Measurements from ENCODE around the gene SCGB3A1. TPM values are rescaled to one million over a fixed set of nuclear protein-coding genes. Genes with fewer than 3 reads are reported as not detected.

SCGB3A1 gene
- total RNA-seq, 1 experiment from 2014 or later: not detected

DNA sequence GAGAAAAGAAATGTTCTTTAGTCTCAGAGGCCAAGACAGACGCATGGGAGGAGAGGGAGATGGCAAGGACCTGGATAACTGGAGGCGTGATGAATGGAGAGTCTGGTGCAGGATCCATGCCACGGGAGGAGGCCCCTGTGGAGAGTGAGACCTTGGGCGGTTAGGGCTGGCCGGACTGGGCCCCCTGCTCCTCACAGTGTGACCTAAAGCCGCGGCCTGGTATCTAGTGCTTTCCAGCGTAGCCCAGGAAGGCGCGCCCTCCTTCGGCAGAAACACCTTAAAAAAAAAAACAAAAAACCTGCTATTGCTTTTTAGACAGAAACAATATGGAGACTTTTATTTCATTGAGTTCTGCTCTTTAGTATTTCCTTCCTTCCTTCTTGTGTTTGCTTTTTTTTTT, 33.1 kb downstream of the SCGB3A1 start:
- WGBS (ENCODE audit: extremely low coverage, insufficient read length, low lambda C conversion rate): no CpG with 5 or more reads among the region's 11 CpGs
- Histone ChIP-seq H4K5ac (ENCODE audit: insufficient read length, low read depth, low read length) (no peak overlapping the region), H2BK15ac (ENCODE audit: low read depth, low read length) (no peak overlapping the region), H3K4me2 (ENCODE audit: insufficient read depth, insufficient read length, low read length) (no peak overlapping the region), H4K8ac (replicated peaks; ENCODE audit: insufficient read length, low read depth, low read length) (no peak overlapping the region), H3K23ac (ENCODE audit: insufficient read length, low read depth, low read length) (no peak overlapping the region), H2BK120ac (ENCODE audit: low read depth, low read length, poor library complexity, severe bottlenecking) (no peak overlapping the region), H3K79me2 (ENCODE audit: insufficient read depth, low read length) (peaks cover 4% of the 10 kb centered on the region; the same call in 1 of the 2 replicates), H3K56ac (ENCODE audit: insufficient read length, low read depth, low read length) (no peak overlapping the region), H2BK20ac (ENCODE audit: low read depth, low read length, poor library complexity, severe bottlenecking) (no peak overlapping the region), H3K9me3 (ENCODE audit: control insufficient read depth, low read depth, low read length) (no peaks in the 10 kb centered on the region), H4K20me1 (ENCODE audit: control insufficient read depth, insufficient read depth, insufficient read length) (no peaks in the 10 kb centered on the region), H3K14ac (ENCODE audit: insufficient read depth, low read length) (no peak overlapping the region), H3K4ac (ENCODE audit: low read depth, low read length) (no peak overlapping the region), H3T11ph (ENCODE audit: low read length) (no peak overlapping the region), H3K4me1 (ENCODE audit: insufficient read depth, low read length) (no peaks in the 10 kb centered on the region), H3K27ac (ENCODE audit: insufficient read length, low read depth, low read length) (no peak overlapping the region), H2BK12ac (ENCODE audit: insufficient read length, low read depth, low read length) (no peak overlapping the region), H2AFZ (ENCODE audit: low read length) (no peak overlapping the region), H4K91ac (ENCODE audit: insufficient read length, low read depth, low read length) (no peak overlapping the region), H2BK5ac (ENCODE audit: insufficient read length, low read length) (no peak overlapping the region), H3K79me1 (ENCODE audit: insufficient read depth, low read depth, low read length, poor library complexity, severe bottlenecking) (peaks cover 6% of the 10 kb centered on the region), H2AK5ac (ENCODE audit: insufficient read length, low read length) (no peak overlapping the region), H3K23me2 (ENCODE audit: insufficient read length, low read depth, low read length, poor library complexity, severe bottlenecking) (no peaks in the 10 kb centered on the region), H3K27me3 (ENCODE audit: insufficient read depth, low read length) (no peaks in the 10 kb centered on the region), H3K18ac (ENCODE audit: insufficient read length, low read depth, low read length) (no peak overlapping the region), H3K9ac (ENCODE audit: extremely low read depth, insufficient read length, low read length) (no peak overlapping the region)
- no peak overlapping the region for H3K4me3 Mint-ChIP-seq
- no peak for DNase-seq
- H3K36me3 Mint-ChIP-seq (ENCODE audit: insufficient read depth in 1 of 3, low read depth in 3 of 3): peaks cover 26 to 72% (median 61%) of the 10 kb centered on the region in 3 experiments; a peak in 6 of 7 replicates
- H3K4me1 Mint-ChIP-seq: peaks cover 4 to 5% of the 10 kb centered on the region in 2 experiments; a peak in 2 of 4 replicates
- no peaks in the 10 kb centered on the region for H3K27me3 Mint-ChIP-seq (ENCODE audit: low read depth)
- TF ChIP-seq, protein P1, sequence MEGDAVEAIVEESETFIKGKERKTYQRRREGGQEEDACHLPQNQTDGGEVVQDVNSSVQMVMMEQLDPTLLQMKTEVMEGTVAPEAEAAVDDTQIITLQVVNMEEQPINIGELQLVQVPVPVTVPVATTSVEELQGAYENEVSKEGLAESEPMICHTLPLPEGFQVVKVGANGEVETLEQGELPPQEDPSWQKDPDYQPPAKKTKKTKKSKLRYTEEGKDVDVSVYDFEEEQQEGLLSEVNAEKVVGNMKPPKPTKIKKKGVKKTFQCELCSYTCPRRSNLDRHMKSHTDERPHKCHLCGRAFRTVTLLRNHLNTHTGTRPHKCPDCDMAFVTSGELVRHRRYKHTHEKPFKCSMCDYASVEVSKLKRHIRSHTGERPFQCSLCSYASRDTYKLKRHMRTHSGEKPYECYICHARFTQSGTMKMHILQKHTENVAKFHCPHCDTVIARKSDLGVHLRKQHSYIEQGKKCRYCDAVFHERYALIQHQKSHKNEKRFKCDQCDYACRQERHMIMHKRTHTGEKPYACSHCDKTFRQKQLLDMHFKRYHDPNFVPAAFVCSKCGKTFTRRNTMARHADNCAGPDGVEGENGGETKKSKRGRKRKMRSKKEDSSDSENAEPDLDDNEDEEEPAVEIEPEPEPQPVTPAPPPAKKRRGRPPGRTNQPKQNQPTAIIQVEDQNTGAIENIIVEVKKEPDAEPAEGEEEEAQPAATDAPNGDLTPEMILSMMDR (conservative IDR thresholded peaks at IDR 0.05): no peak
- H3K27ac Mint-ChIP-seq: peak overlapping the region in 2 of 3 experiments; percentile 53 to 54; a peak in 1 of 7 replicates
- H3K9me3 Mint-ChIP-seq: no peaks in the 10 kb centered on the region
